Transverse colon (tissue), 4 donors: Measurements from ENCODE around the gene CBL. TPM values are rescaled to one million over a fixed set of nuclear protein-coding genes. Genes with fewer than 3 reads are reported as not detected.

Source experiments
- DNase-seq: peaks from one replicate; pipeline ENCODE4 v3.0.0-alpha.2; 2019
- H3K27ac ChIP-seq, 4 donors: fragments of 200-600 bp; sonication (generic); 2 replicates each; pipeline ENCODE4 v1.5.1; 2016 to 2018; ENCODE audit warnings: inconsistent platforms in 4 of 4
- H3K27me3 ChIP-seq: fragments of 200-600 bp; sonication (generic); 2 replicates; pipeline ENCODE4 v1.5.1; 2017; ENCODE audit warnings: inconsistent platforms
- H3K36me3 ChIP-seq, 4 donors: fragments of 200-600 bp; sonication (generic); 2 replicates each; pipeline ENCODE4 v1.5.1; 2017 to 2019; ENCODE audit warnings: inconsistent platforms in 4 of 4
- H3K4me1 ChIP-seq, 4 donors: fragments of 200-600 bp; sonication (generic); 2 replicates each; pipeline ENCODE4 v1.5.1; 2017 to 2020; ENCODE audit warnings: inconsistent platforms in 4 of 4
- H3K4me3 ChIP-seq, 4 donors: fragments of 200-600 bp; sonication (generic); 1 replicate in 1 of 4; 2 replicates in 3 of 4; pipeline versions ENCODE4 v1.5.1 to v1.6.1; 2017 to 2019; ENCODE audit warnings: inconsistent platforms in 4 of 4
- H3K9me3 ChIP-seq, 2 donors: fragments of 200-600 bp; sonication (generic); 2 replicates each; pipeline ENCODE4 v1.5.1; 2017 to 2019; ENCODE audit warnings: inconsistent platforms in 2 of 2
- CTCF ChIP-seq, 5 experiments: fragments of 200-600 bp in 3 of 5; fragments of 450-650 bp in 2 of 5; sonication (generic) in 3 of 5; IDR thresholded peaks; 1 replicate in 2 of 5; 2 replicates in 3 of 5; pipeline ENCODE4 v1.5.1; 2016 to 2017; ENCODE audit warnings: antibody characterized with exemption in 5 of 5, inconsistent platforms in 3 of 5, mild to moderate bottlenecking in 2 of 5, moderate library complexity in 1 of 5
- EP300 ChIP-seq: sonication (generic); formaldehyde crosslinking; IDR thresholded peaks from one replicate; pipeline ENCODE4 v1.6.1; 2017; ENCODE audit warnings: antibody characterized with exemption, low read depth
- POLR2A ChIP-seq: fragments of 450-650 bp; IDR thresholded peaks from one replicate; pipeline ENCODE4 v1.6.1; 2016; ENCODE audit warnings: antibody characterized with exemption, mild to moderate bottlenecking, moderate library complexity
- POLR2AphosphoS5 ChIP-seq, 3 donors: sonication (generic); formaldehyde crosslinking; IDR thresholded peaks; one replicate each; pipeline ENCODE4 v1.6.1; 2016; ENCODE audit warnings: antibody characterized with exemption in 3 of 3
- WGBS, 2 donors: methylation state at CpG; one replicate each; pipeline ENCODE4 v1.1.5; 2018; ENCODE audit warnings: low coverage in 1 of 2; 5-methylcytosine and 5-hydroxymethylcytosine counted together
- in situ Hi-C, 4 donors: fragments of 200-750 bp; cut with MboI; loops; one replicate each; pipeline versions ENCODE4 v1.15.0 to v1.15.1; 2017; ENCODE audit warnings: low sequenced_read_pairs in 3 of 4, low pct_ligation_motif_present in 1 of 4, low pct_unique_long_range_greater_than_20kb in 1 of 4
- intact Hi-C: fragments of 100-400 bp; cut with DNase I; formaldehyde crosslinking; loops from one replicate; pipeline ENCODE4 v1.15.1; 2023; ENCODE audit warnings: low total_unique reads
- total RNA-seq, 4 donors: library from RNA; depleted of rRNA; stranded (reverse); fragments of >200 nt; gene quantifications; one replicate each; pipeline ENCODE4 v1.1.0, GENCODE V29; 2016

CBL gene
- total RNA-seq, 4 donors from 2014 or later: 6.8 to 18.7 (median 12.4) TPM

DNA sequence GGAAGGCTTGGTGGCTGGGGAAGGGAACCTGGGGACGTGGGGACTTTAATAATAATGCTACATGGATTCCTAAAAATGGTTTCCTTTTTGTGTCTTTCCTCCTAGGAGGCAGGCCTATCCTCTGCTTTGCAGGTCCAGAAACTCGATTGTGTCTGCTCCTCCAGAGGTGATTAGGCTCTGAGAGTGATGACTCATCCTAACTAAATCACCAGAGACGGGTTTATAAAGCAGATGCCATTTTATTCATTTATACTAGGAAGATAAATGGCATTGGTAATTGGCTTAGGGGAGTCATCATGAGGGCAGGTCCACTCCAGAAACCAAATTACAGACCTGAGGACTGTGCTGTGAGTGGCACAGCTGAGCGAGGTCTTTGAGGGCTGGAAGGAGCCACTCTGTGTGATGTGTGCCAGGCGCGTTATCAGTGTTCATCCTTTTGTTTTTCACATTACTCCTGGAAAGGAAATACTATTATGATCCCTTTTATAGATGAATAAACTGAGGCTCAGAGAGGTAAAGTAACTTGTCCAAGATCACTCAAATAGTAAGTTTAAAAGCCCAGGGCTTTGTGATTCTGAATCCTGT is 30.6 kb upstream of the CBL start:
- intact Hi-C loops: no loop called here
- Histone ChIP-seq H3K36me3 (peaks cover 0 to 3% (median 0%) of the 10 kb centered on the region in 4 donors), H3K4me1 (no peaks in the 10 kb centered on the region), H3K27me3 (no peaks in the 10 kb centered on the region), H3K27ac (no peak overlapping the region), H3K4me3 (no peak overlapping the region), H3K9me3 (no peaks in the 10 kb centered on the region)
- 74 to 100% methylated on average over 2 to 6 of the region's 6 CpGs for WGBS, 2 donors
- TF ChIP-seq POLR2A (no peak), EP300 (no peak)
- no peak for DNase-seq
- in situ Hi-C loops: no loop called here

DNA sequence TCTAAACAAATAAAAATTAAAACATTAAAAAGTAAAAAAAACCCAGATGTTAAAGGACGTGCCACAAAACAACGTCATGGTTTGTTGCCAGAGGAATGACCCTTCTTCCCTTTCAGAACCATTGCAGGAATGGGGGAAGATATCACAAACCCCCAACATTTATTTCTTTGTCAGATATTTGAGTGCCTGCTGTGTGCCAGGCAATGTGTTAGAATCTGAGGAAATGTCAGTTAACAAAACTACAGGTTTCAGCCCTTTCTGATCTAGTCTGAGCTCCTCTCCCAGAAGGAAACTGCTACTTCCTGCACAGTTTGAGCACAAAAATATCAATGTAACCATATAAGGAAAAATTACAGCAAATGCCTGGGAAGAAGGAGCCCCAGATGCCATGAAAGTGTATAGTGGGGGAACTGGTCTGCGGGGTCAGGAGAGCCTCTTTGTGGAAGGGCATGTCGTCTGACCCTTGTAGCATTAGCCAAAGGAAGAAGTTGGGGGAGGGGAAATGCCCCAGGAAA is 27.9 kb upstream of the CBL start:
- DNase-seq: no peak
- intact Hi-C loops: no loop called here
- Histone ChIP-seq H3K9me3 (no peaks in the 10 kb centered on the region), H3K27me3 (no peaks in the 10 kb centered on the region), H3K27ac (no peak overlapping the region), H3K4me1 (no peaks in the 10 kb centered on the region), H3K4me3 (no peak overlapping the region), H3K36me3 (peaks cover 0 to 3% (median 0%) of the 10 kb centered on the region in 4 donors)
- TF ChIP-seq POLR2A (no peak), POLR2AphosphoS5 (IDR thresholded peaks at IDR 0.05) (no peak), EP300 (no peak), CTCF (IDR thresholded peaks at IDR 0.05) (no peak)
- in situ Hi-C loops: no loop called here
- WGBS, 2 donors: 68 to 81% methylated on average over 4 of the region's 4 CpGs

- WGBS, 2 donors: 90 to 100% methylated on average over 4 to 6 of the region's 6 CpGs
- no peak for DNase-seq
- TF ChIP-seq CTCF (IDR thresholded peaks at IDR 0.05): no peak
- no peak for TF ChIP-seq POLR2AphosphoS5 (IDR thresholded peaks at IDR 0.05)
- no peak for TF ChIP-seq POLR2A
- TF ChIP-seq EP300: no peak
- intact Hi-C loops: no loop called here
- H3K4me3 ChIP-seq: no peak overlapping the region
- H3K9me3 ChIP-seq: no peaks in the 10 kb centered on the region
- in situ Hi-C loops: no loop called here
- no peak overlapping the region for H3K27ac ChIP-seq
- no peaks in the 10 kb centered on the region for H3K4me1 ChIP-seq
- peaks cover 0 to 3% (median 0%) of the 10 kb centered on the region in 4 donors for H3K36me3 ChIP-seq
- no peaks in the 10 kb centered on the region for H3K27me3 ChIP-seq
These were observed 26.8 kb upstream of the CBL start for GRCh38 chr11:119179342-119179741.

GRCh38 chr11:119179983-119180382 is 26.2 kb upstream of the CBL start:
- Histone ChIP-seq H3K4me1 (peaks cover 0 to 3% (median 0%) of the 10 kb centered on the region in 4 donors), H3K27ac (no peak overlapping the region), H3K9me3 (no peaks in the 10 kb centered on the region), H3K36me3 (no peaks in the 10 kb centered on the region), H3K27me3 (no peaks in the 10 kb centered on the region), H3K4me3 (no peak overlapping the region)
- intact Hi-C loops (no loop called here), in situ Hi-C loops (no loop called here)
- WGBS, 2 donors: 96% methylated on average over 10 of the region's 10 CpGs; no CpG with 5 or more reads in 1 of the 2 donors
- DNase-seq: no peak
- TF ChIP-seq CTCF (IDR thresholded peaks at IDR 0.05): no peak
- no peak for TF ChIP-seq EP300
- no peak for TF ChIP-seq POLR2A
- TF ChIP-seq POLR2AphosphoS5 (IDR thresholded peaks at IDR 0.05): no peak
